Calu3 (cell line): ENCODE results near the gene ARPC1A. TPM values are rescaled to one million over a fixed set of nuclear protein-coding genes. Genes with fewer than 3 reads are reported as not detected.
A peak's percentile ranks its signal among the peaks of the same experiment; 100 is the strongest.
"Not testable (repeated sequence)": the region's sequence is repeated elsewhere in the genome, so short reads cannot be mapped to it uniquely, and the experiment has no call there.

Experiments
- BruUV-seq: library from RNA; stranded (reverse); fragments of 400-500 nt; replicated peaks from 2 replicates; lab custom pipeline; 2021; lab: Mats Ljungman, UMichigan
- CTCF ChIA-PET: fragments of 300-600 bp; sonication (Branson Sonifier 250); formaldehyde crosslinking; loops from one replicate; lab custom pipeline; 2022; ENCODE audit warnings: antibody characterized with exemption; lab: Charles Lee
- DNase-seq: peaks from one replicate; pipeline ENCODE4 v3.0.0; 2022
- H3K27ac Mint-ChIP-seq: one replicate; pipeline ENCODE4 v1.8.0; 2022; ENCODE audit warnings: mixed read lengths; ENCODE audit not compliant: unreplicated experiment
- H3K27me3 Mint-ChIP-seq: one replicate; pipeline ENCODE4 v1.8.0; 2022; ENCODE audit warnings: mixed read lengths; ENCODE audit not compliant: unreplicated experiment
- H3K36me3 Mint-ChIP-seq: one replicate; pipeline ENCODE4 v1.8.0; 2022; ENCODE audit warnings: mild to moderate bottlenecking, moderate library complexity, mixed read lengths; ENCODE audit not compliant: insufficient read depth, unreplicated experiment
- H3K4me1 Mint-ChIP-seq: one replicate; pipeline ENCODE4 v1.8.0; 2022; ENCODE audit warnings: mild to moderate bottlenecking, low read depth, mixed read lengths; ENCODE audit not compliant: unreplicated experiment
- H3K4me3 Mint-ChIP-seq: one replicate; pipeline ENCODE4 v1.8.0; 2022; ENCODE audit warnings: mild to moderate bottlenecking, low read depth, moderate library complexity, mixed read lengths; ENCODE audit not compliant: unreplicated experiment
- H3K9me3 Mint-ChIP-seq: one replicate; pipeline ENCODE4 v1.8.0; 2022; ENCODE audit warnings: low read depth, mixed read lengths; ENCODE audit not compliant: unreplicated experiment
- intact Hi-C: fragments of 100-400 bp; cut with micrococcal nuclease; formaldehyde crosslinking; loops from one replicate; pipeline ENCODE4 v1.10.0; 2022; ENCODE audit not compliant: unreplicated experiment
- total RNA-seq: library from RNA; stranded (reverse); gene quantifications from 2 replicates; pipeline ENCODE4 v1.2.3, GENCODE V29; 2022
- TF ChIP-seq, protein P1 (sequence below): fragments of 200-600 bp; IDR thresholded peaks from one replicate; pipeline ENCODE4 v1.8.0; 2022; ENCODE audit warnings: antibody characterized with exemption; ENCODE audit not compliant: unreplicated experiment

The ARPC1A gene
- total RNA-seq, 1 experiment from 2014 or later: 146 TPM

DNA sequence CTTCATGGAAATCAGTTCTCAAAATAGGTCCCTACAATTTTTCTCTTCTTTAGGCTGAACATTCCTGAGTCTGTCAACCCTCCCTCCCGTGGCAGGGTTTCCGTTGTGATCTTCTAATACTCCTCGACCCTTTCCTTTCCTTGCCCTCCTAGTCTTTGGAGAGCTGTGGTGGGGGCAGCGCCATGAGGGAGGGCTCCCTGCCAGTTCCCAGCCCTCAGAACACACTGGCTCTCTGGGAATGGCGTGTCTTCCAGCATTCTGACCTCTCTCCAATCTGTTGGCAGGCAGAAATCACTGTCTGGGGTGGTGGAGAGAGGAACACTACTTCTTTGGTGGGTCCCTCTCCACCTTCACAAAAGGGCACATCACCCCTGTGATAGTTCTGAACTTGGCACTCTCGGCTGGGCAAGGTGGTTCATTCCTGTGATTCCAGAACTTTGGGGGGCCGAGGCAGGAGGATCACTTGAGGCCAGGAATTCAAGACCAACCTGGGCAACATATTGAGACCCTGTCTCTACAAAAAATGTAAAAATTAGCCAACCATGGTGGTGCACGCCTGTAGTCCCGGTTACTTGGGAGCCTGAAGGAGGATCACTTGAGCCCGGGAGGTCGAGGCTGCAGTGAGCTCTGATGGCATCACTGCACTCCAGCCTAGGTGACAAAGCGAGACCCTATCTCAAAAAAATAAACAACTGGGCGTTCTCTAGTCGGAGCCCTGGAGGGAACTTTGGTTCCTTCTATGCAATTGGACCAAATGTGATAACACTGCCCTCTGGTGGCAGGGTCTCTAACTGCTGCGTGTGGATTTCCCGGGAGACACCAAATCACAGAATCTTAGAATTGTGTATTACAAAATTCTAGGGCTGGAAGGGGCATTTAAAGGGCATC lies 13.1 kb upstream of the ARPC1A start:
- H3K27ac Mint-ChIP-seq: no peak overlapping the region
- H3K4me1 Mint-ChIP-seq: no peaks in the 10 kb centered on the region
- BruUV-seq: no TSS peak
- H3K4me3 Mint-ChIP-seq: no peak overlapping the region
- intact Hi-C loops: loop anchor here (1.0 to 10.0 kb wide), 3 partner anchors 45 to 272 kb away; no protein-coding TSS in a partner anchor
- H3K27me3 Mint-ChIP-seq: no peaks in the 10 kb centered on the region
- CTCF ChIA-PET: interaction anchor here (0.6 kb wide), 1 partner anchor 153 kb away, joined by 4 read pairs; no protein-coding TSS in a partner anchor
- DNase-seq: peak; percentile 72
- TF ChIP-seq, protein P1, sequence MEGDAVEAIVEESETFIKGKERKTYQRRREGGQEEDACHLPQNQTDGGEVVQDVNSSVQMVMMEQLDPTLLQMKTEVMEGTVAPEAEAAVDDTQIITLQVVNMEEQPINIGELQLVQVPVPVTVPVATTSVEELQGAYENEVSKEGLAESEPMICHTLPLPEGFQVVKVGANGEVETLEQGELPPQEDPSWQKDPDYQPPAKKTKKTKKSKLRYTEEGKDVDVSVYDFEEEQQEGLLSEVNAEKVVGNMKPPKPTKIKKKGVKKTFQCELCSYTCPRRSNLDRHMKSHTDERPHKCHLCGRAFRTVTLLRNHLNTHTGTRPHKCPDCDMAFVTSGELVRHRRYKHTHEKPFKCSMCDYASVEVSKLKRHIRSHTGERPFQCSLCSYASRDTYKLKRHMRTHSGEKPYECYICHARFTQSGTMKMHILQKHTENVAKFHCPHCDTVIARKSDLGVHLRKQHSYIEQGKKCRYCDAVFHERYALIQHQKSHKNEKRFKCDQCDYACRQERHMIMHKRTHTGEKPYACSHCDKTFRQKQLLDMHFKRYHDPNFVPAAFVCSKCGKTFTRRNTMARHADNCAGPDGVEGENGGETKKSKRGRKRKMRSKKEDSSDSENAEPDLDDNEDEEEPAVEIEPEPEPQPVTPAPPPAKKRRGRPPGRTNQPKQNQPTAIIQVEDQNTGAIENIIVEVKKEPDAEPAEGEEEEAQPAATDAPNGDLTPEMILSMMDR: peak; percentile 61
- H3K9me3 Mint-ChIP-seq: no peaks in the 10 kb centered on the region
- H3K36me3 Mint-ChIP-seq: no peaks in the 10 kb centered on the region

DNA sequence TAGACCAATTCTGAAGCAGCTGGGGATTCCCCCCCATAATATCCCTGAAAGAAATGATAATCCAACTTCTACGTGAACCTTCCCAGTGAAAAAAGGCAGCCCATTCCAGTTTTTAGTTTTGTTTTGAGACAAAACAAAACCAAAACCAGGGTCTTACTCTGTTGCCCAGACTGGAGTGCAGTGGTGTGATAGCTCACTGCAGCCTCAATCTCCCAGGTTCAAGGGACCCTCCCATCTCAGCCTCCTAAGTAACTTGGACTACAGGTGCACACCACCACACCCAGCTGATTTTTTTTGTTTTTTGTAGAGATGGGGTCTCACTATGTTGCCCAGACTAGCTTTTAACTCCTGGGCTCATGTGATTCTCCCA lies 12.5 kb upstream of the ARPC1A start:
- no peaks in the 10 kb centered on the region for H3K4me1 Mint-ChIP-seq
- CTCF ChIA-PET: interaction anchor here (0.6 kb wide), 1 partner anchor 154 kb away, joined by 4 read pairs; no protein-coding TSS in a partner anchor
- no peaks in the 10 kb centered on the region for H3K9me3 Mint-ChIP-seq
- H3K4me3 Mint-ChIP-seq: no peak overlapping the region
- H3K27me3 Mint-ChIP-seq: no peaks in the 10 kb centered on the region
- H3K36me3 Mint-ChIP-seq: no peaks in the 10 kb centered on the region
- TF ChIP-seq, protein P1: no peak
- DNase-seq: no peak
- H3K27ac Mint-ChIP-seq: no peak overlapping the region
- BruUV-seq: no TSS peak
- intact Hi-C loops: loop anchor here (1.0 to 10.0 kb wide), 3 partner anchors 46 to 273 kb away; no protein-coding TSS in a partner anchor

DNA sequence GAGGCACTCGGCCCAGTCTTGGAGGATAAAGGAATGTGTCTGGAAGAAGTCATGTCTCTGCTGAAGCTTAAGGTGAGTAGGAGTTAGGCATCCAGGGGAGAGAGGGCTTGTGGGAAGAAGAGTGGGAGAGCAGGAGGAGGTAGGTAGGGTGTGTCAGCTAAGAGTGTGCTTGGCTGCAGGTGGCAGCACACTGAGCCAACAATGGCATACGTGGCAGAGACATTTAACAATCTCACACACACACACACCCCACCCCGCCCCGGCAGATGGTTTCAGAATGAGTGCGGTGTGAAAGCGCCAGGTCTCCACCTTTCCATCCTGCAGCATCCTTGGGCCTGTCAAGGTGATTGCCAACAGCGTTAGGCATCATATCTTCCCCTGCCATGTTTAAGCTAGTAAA lies 11.2 kb upstream of the ARPC1A start:
- Mint-ChIP-seq H3K4me1 (no peaks in the 10 kb centered on the region), H3K27me3 (no peaks in the 10 kb centered on the region), H3K9me3 (no peaks in the 10 kb centered on the region), H3K4me3 (no peak overlapping the region), H3K36me3 (no peaks in the 10 kb centered on the region), H3K27ac (no peak overlapping the region)
- intact Hi-C loops: loop anchor here (5.0 to 10.0 kb wide), 2 partner anchors 47 to 210 kb away; no protein-coding TSS in a partner anchor
- TF ChIP-seq, protein P1: no peak
- CTCF ChIA-PET: no interaction called here
- BruUV-seq: no TSS peak
- no peak for DNase-seq

DNA sequence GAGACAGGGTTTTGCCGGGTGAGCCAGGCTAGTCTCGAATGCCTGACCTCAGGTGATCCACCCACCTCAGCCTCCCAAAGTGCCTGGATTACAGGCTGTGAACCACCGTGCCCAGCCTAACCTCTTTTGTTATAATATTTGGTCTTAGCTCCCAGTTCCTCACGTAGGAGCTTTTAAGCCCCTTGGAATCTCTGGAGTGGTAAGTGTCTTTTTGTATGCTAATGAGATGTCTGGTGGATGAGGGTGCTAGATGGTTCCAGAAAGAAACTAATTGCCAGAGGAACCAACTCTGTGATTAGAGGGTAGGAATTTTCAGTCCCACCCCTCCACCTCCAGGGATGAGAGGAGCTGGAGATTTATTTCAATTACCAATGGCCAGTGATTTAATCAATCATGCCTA lies 5.3 kb upstream of the ARPC1A start:
- H3K36me3 Mint-ChIP-seq: peaks cover 9% of the 10 kb centered on the region
- CTCF ChIA-PET: no interaction called here
- no peaks in the 10 kb centered on the region for H3K9me3 Mint-ChIP-seq
- peaks cover 21% of the 10 kb centered on the region for H3K4me1 Mint-ChIP-seq
- peak overlapping the region; percentile 21 for H3K27ac Mint-ChIP-seq
- DNase-seq: no peak
- TF ChIP-seq, protein P1: no peak
- BruUV-seq: no TSS peak
- intact Hi-C loops: no loop called here
- H3K4me3 Mint-ChIP-seq: no peak overlapping the region
- no peaks in the 10 kb centered on the region for H3K27me3 Mint-ChIP-seq

DNA sequence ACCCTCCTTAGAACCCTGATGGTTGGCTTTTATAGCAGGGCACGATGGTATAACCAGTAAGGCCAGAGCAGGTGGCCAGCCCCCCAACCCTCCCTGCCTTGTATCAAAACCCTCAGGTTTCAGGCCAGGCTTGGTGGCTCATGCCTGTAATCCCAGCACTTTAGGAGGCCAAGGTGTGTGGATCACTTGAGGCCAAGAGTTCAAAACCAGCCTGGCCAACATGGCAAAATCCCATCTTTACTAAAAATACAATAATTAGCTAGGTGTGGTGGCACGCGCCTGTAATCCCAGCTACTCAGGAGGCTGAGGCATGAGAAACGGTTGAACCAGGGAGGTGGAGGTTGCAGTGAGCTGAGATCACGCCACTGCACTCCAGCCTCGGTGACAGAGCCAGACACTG lies 3.0 kb upstream of the ARPC1A start:
- H3K27ac Mint-ChIP-seq, intact Hi-C loops, CTCF ChIA-PET, H3K4me3 Mint-ChIP-seq, H3K9me3 Mint-ChIP-seq, DNase-seq, H3K27me3 Mint-ChIP-seq, BruUV-seq: not testable (repeated sequence)
- peaks cover 32% of the 10 kb centered on the region for H3K36me3 Mint-ChIP-seq
- peaks cover 21% of the 10 kb centered on the region for H3K4me1 Mint-ChIP-seq
